ENCODE results near the gene HECTD4.

Gene HECTD4

GRCh38 chr12:112305951-112306350, 76.3 kb downstream of the HECTD4 start:
- TF ChIP-seq CTCF (IDR thresholded peaks at IDR 0.05), result no peak
- Histone ChIP-seq H3K79me2 (peaks cover 4% of the 10 kb centered on the region), H3K9ac (no peak overlapping the region), H3K27ac (no peak overlapping the region), H3K4me2 (ENCODE audit: low read length) (no peak overlapping the region), H2AFZ (no peak overlapping the region), H3K36me3 (ENCODE audit: control insufficient read depth, insufficient read depth, low read length) (no peaks in the 10 kb centered on the region), H3K4me1 (no peaks in the 10 kb centered on the region), H3K27me3 (ENCODE audit: control insufficient read depth, insufficient read depth, low read length) (no peaks in the 10 kb centered on the region), H3K9me3 (ENCODE audit: control insufficient read depth, low read length) (no peaks in the 10 kb centered on the region), H3K4me3 (ENCODE audit: low read depth, low read length) (no peak overlapping the region)

DNA sequence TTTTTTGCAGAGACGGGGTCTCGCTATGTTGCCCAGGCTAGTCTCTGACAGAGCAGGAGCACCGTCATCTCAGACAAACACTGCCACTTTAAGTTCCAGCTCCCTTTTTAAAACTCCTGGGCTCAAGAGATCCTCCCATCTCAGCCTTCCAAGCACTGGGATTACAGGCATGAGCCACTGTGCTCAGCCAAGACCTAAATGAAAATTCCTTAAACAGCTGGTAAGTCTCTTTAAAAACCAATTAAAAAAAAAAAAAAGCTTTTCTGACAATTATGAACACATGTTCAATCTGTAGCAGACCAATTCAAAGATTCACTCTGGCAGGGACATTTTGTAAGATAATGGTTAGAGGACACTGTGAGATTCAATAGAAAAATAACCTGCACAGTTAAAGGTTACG, 77.8 kb downstream of the HECTD4 start:
- TF ChIP-seq CTCF (IDR thresholded peaks at IDR 0.05), result no peak
- H3K36me3 ChIP-seq (ENCODE audit: control insufficient read depth, insufficient read depth, low read length), result no peaks in the 10 kb centered on the region

DNA sequence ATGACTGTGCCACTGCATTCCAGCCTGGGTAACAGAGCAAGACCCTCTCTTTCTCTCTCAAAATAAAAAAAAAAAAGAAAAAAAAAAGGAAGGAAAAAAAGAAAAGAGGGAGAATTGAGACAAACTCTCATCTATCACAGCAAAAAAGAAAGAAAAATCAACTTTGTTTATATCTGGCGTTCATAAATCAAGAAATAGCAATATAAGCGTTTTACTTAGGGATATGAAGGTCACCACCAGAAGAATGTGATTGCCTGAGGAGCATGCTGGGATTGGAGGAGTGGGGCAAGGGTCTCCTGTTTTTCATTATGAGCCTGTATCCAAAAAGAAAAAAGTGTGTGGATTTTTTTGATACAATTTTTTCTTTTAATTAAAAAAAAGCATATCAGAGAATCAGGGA, 78.4 kb downstream of the HECTD4 start:
- TF ChIP-seq CTCF (IDR thresholded peaks at IDR 0.05), result no peak
- H3K4me2 ChIP-seq (ENCODE audit: low read length), result no peak overlapping the region
- H3K4me3 ChIP-seq (ENCODE audit: low read depth, low read length), result no peak overlapping the region
- H2AFZ ChIP-seq, result no peak overlapping the region
- H3K27ac ChIP-seq, result no peak overlapping the region
- H3K27me3 ChIP-seq (ENCODE audit: control insufficient read depth, insufficient read depth, low read length), result no peaks in the 10 kb centered on the region
- no peaks in the 10 kb centered on the region for H3K36me3 ChIP-seq (ENCODE audit: control insufficient read depth, insufficient read depth, low read length)
- H3K9me3 ChIP-seq (ENCODE audit: control insufficient read depth, low read length), result no peaks in the 10 kb centered on the region
- H3K79me2 ChIP-seq, result peaks cover 4% of the 10 kb centered on the region
- no peak overlapping the region for H3K9ac ChIP-seq
- H3K4me1 ChIP-seq, result no peaks in the 10 kb centered on the region

More for the DNA sequence above, 77.8 kb downstream of the HECTD4 start:
- Histone ChIP-seq H3K27me3 (ENCODE audit: control insufficient read depth, insufficient read depth, low read length) (no peaks in the 10 kb centered on the region), H3K9me3 (ENCODE audit: control insufficient read depth, low read length) (no peaks in the 10 kb centered on the region), H3K9ac (no peak overlapping the region), H3K4me2 (ENCODE audit: low read length) (no peak overlapping the region), H3K4me3 (ENCODE audit: low read depth, low read length) (no peak overlapping the region), H2AFZ (no peak overlapping the region), H3K79me2 (peaks cover 4% of the 10 kb centered on the region), H3K27ac (no peak overlapping the region), H3K4me1 (no peaks in the 10 kb centered on the region)

GRCh38 chr12:112303004-112303403, 79.2 kb downstream of the HECTD4 start:
- Histone ChIP-seq H3K4me1 (no peaks in the 10 kb centered on the region), H3K36me3 (ENCODE audit: control insufficient read depth, insufficient read depth, low read length) (no peaks in the 10 kb centered on the region), H3K27me3 (ENCODE audit: control insufficient read depth, insufficient read depth, low read length) (no peaks in the 10 kb centered on the region), H3K27ac (no peak overlapping the region), H2AFZ (no peak overlapping the region), H3K9me3 (ENCODE audit: control insufficient read depth, low read length) (no peaks in the 10 kb centered on the region), H3K4me2 (ENCODE audit: low read length) (no peak overlapping the region), H3K4me3 (ENCODE audit: low read depth, low read length) (no peak overlapping the region), H3K79me2 (peaks cover 4% of the 10 kb centered on the region), H3K9ac (no peak overlapping the region)
- no peak for TF ChIP-seq CTCF (IDR thresholded peaks at IDR 0.05)

DNA sequence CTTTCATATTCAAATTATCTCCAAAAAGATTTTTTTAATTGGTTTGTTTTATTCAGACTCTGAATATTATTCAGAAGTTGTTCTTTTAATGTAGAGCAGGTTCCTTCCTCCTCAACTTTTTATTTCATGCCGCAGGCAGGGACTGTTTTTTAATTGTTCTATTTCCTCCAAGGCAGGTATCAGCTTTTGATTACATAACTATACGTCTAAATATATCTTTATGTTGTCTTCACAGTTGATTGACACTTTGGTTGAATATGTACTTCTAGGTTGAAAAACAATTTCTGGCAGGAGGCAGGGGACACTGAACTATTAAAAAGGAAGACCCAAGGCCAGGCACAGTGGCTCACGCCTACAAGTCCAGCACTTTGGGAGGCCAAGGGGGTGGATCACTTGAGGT, 82.5 kb downstream of the HECTD4 start:
- Histone ChIP-seq H3K9ac (no peak overlapping the region), H3K36me3 (ENCODE audit: control insufficient read depth, insufficient read depth, low read length) (no peaks in the 10 kb centered on the region), H3K4me1 (no peaks in the 10 kb centered on the region), H2AFZ (no peak overlapping the region), H3K4me2 (ENCODE audit: low read length) (no peak overlapping the region), H3K4me3 (ENCODE audit: low read depth, low read length) (no peak overlapping the region), H3K9me3 (ENCODE audit: control insufficient read depth, low read length) (no peaks in the 10 kb centered on the region), H3K27me3 (ENCODE audit: control insufficient read depth, insufficient read depth, low read length) (no peaks in the 10 kb centered on the region), H3K79me2 (peaks cover 11% of the 10 kb centered on the region), H3K27ac (no peak overlapping the region)
- TF ChIP-seq CTCF (IDR thresholded peaks at IDR 0.05), result no peak

All from parathyroid adenoma (tissue), 2 donors.